Fibroblast of lung (primary cell): ENCODE measurements around the gene SBNO2. TPM values are rescaled to one million over a fixed set of nuclear protein-coding genes. Genes with fewer than 3 reads are reported as not detected.

Experiments
- DNase-seq, 2 donors: peaks; one replicate each; pipeline versions ENCODE4 v3.0.0 to v3.0.0-alpha.2; 2010; ENCODE audit warnings: low read depth in 2 of 2
- H2AFZ ChIP-seq: 2 replicates; pipeline ENCODE4 v1.5.1; 2012; ENCODE audit warnings: low read length, control low read depth, inconsistent platforms
- H3K27ac ChIP-seq: 2 replicates; pipeline ENCODE4 v1.5.1; 2011; ENCODE audit warnings: low read length, control low read depth; ENCODE audit not compliant: insufficient read depth
- H3K27me3 ChIP-seq: 2 replicates; pipeline ENCODE4 v1.5.1; 2011; ENCODE audit warnings: mild to moderate bottlenecking, low read length; ENCODE audit not compliant: control insufficient read depth, insufficient read depth
- H3K36me3 ChIP-seq: 2 replicates; pipeline ENCODE4 v1.5.1; 2011; ENCODE audit warnings: low read length; ENCODE audit not compliant: control insufficient read depth, insufficient read depth
- H3K4me1 ChIP-seq: 2 replicates; pipeline ENCODE4 v1.5.1; 2011; ENCODE audit warnings: low read length; ENCODE audit not compliant: control insufficient read depth, insufficient read depth; ENCODE audit errors: extremely low read depth
- H3K4me2 ChIP-seq: 2 replicates; pipeline ENCODE4 v1.5.1; 2011; ENCODE audit warnings: low read length, control low read depth; ENCODE audit not compliant: insufficient read depth; ENCODE audit errors: extremely low read depth
- H3K4me3 ChIP-seq, 4 experiments: fragments of 200-600 bp in 1 of 4; sonication (generic) in 1 of 4; replicated peaks in 1 of 4; 2 replicates each; pipeline ENCODE4 v1.5.1; 2011 to 2016; ENCODE audit warnings: low read length in 4 of 4, low read depth in 3 of 4, mild to moderate bottlenecking in 3 of 4, control low read depth in 2 of 4, inconsistent platforms in 1 of 4, mixed read lengths in 1 of 4; ENCODE audit not compliant: insufficient read depth in 1 of 4; ENCODE audit errors: control extremely low read depth in 1 of 4
- H3K79me2 ChIP-seq: 2 replicates; pipeline ENCODE4 v1.5.1; 2012; ENCODE audit warnings: mild to moderate bottlenecking, low read length, inconsistent platforms; ENCODE audit not compliant: control insufficient read depth, insufficient read depth
- H3K9ac ChIP-seq: 2 replicates; pipeline ENCODE4 v1.5.1; 2011; ENCODE audit warnings: mild to moderate bottlenecking, low read length, control low read depth; ENCODE audit not compliant: insufficient read depth
- H3K9me3 ChIP-seq: 2 replicates; pipeline ENCODE4 v1.5.1; 2012; ENCODE audit warnings: low read depth, low read length; ENCODE audit not compliant: control insufficient read depth, insufficient read depth
- H4K20me1 ChIP-seq: 2 replicates; pipeline ENCODE4 v1.5.1; 2011; ENCODE audit warnings: low read length; ENCODE audit not compliant: control insufficient read depth, insufficient read depth; ENCODE audit errors: extremely low read depth
- EZH2 ChIP-seq: IDR thresholded peaks from 2 replicates; pipeline ENCODE4 v1.5.1; 2012; ENCODE audit warnings: low read length, control low read depth, mild to moderate bottlenecking; ENCODE audit errors: missing control alignments
- polyA plus RNA-seq, 2 donors: library from polyadenylated mRNA; depleted of rRNA in 1 of 2; stranded (reverse) in 1 of 2; unstranded in 1 of 2; fragments of >200 nt; gene quantifications; 2 replicates each; pipeline ENCODE4 v1.2.1, GENCODE V29; 2011 to 2012; ENCODE audit warnings: missing spikeins in 1 of 2
- total RNA-seq: library from RNA; depleted of rRNA; stranded (reverse); fragments of >200 nt; gene quantifications from 2 replicates; pipeline ENCODE4 v1.2.1, GENCODE V29; 2014
- TF ChIP-seq, protein P1 (sequence below), 2 donors: IDR thresholded peaks in 1 of 2; conservative IDR thresholded peaks in 1 of 2; 1 replicate in 1 of 2; 2 replicates in 1 of 2; pipeline ENCODE4 v1.5.1; 2011 to 2012; ENCODE audit warnings: low read length in 2 of 2, control low read depth in 1 of 2, inconsistent platforms in 1 of 2, low read depth in 1 of 2, mild to moderate bottlenecking in 1 of 2

Gene SBNO2
- total and polyA plus RNA-seq, 2 donors (not counting 1 experiment from before 2014, with no cell fraction given): 12.6 to 55.8 TPM

DNA sequence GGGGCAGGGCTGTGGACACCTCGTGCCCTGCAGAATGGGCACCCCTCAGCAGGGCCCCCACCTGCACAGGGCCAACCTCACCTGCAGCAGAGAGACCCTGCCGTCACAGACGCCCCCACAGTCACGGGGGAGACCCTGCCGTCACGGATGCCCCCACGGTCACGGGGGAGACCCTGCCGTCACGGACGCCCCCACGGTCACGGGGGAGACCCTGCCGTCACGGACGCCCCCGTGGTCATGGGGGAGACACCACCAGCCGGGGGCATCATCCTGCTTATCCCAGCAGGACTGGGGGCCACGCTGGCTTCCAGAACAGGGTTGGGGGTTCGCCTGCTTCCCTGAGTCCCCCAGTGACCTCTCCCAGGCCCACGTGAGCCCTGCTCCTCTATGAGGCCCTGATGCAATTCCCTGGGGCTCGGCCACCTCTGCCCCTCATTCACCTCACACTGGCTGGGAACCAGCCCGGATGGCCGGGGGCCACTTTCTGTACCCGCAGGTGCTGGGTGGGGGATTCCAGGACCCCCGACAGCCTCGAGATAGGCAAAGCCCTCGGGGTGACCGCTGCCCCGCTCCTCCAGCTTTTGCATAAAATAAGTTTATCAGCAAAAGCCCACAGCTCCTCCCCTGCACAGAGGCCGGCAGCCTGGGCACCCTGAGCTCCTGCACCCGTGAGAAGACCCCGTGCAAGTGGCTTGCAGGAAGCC lies 23.6 kb downstream of the SBNO2 start:
- H3K27ac ChIP-seq: no peak overlapping the region
- no peak for DNase-seq
- no peak for TF ChIP-seq EZH2
- TF ChIP-seq, protein P1, sequence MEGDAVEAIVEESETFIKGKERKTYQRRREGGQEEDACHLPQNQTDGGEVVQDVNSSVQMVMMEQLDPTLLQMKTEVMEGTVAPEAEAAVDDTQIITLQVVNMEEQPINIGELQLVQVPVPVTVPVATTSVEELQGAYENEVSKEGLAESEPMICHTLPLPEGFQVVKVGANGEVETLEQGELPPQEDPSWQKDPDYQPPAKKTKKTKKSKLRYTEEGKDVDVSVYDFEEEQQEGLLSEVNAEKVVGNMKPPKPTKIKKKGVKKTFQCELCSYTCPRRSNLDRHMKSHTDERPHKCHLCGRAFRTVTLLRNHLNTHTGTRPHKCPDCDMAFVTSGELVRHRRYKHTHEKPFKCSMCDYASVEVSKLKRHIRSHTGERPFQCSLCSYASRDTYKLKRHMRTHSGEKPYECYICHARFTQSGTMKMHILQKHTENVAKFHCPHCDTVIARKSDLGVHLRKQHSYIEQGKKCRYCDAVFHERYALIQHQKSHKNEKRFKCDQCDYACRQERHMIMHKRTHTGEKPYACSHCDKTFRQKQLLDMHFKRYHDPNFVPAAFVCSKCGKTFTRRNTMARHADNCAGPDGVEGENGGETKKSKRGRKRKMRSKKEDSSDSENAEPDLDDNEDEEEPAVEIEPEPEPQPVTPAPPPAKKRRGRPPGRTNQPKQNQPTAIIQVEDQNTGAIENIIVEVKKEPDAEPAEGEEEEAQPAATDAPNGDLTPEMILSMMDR (conservative IDR thresholded peaks at IDR 0.05 in 1 of 2, IDR thresholded peaks at IDR 0.05 in 1 of 2; ENCODE audit: low read depth in 1 of 2, low read length in 2 of 2): no peak
- no peak overlapping the region for H3K4me3 ChIP-seq
- peaks cover 19% of the 10 kb centered on the region for H3K4me1 ChIP-seq
- no peaks in the 10 kb centered on the region for H4K20me1 ChIP-seq
- H3K9ac ChIP-seq: no peak overlapping the region
- H3K9me3 ChIP-seq: no peaks in the 10 kb centered on the region
- no peak overlapping the region for H3K4me2 ChIP-seq
- H2AFZ ChIP-seq: no peak overlapping the region
- peaks cover 29% of the 10 kb centered on the region for H3K79me2 ChIP-seq
- no peaks in the 10 kb centered on the region for H3K27me3 ChIP-seq
- H3K36me3 ChIP-seq: peaks cover 39% of the 10 kb centered on the region

- TF ChIP-seq EZH2: no peak
- TF ChIP-seq, protein P1 (conservative IDR thresholded peaks at IDR 0.05 in 1 of 2, IDR thresholded peaks at IDR 0.05 in 1 of 2; ENCODE audit: low read depth in 1 of 2, low read length in 2 of 2): no peak
- no peak overlapping the region for H3K4me3 ChIP-seq
- no peak overlapping the region for H2AFZ ChIP-seq
- H3K27me3 ChIP-seq: no peaks in the 10 kb centered on the region
- H3K9me3 ChIP-seq: no peaks in the 10 kb centered on the region
- peaks cover 41% of the 10 kb centered on the region for H3K36me3 ChIP-seq
- no peak for DNase-seq
- H3K4me2 ChIP-seq: no peak overlapping the region
- no peaks in the 10 kb centered on the region for H4K20me1 ChIP-seq
- H3K79me2 ChIP-seq: peaks cover 21% of the 10 kb centered on the region
- H3K4me1 ChIP-seq: peaks cover 10% of the 10 kb centered on the region
- H3K9ac ChIP-seq: no peak overlapping the region
- H3K27ac ChIP-seq: no peak overlapping the region
These were observed 24.6 kb downstream of the SBNO2 start for GRCh38 chr19:1149259-1150045.

DNA sequence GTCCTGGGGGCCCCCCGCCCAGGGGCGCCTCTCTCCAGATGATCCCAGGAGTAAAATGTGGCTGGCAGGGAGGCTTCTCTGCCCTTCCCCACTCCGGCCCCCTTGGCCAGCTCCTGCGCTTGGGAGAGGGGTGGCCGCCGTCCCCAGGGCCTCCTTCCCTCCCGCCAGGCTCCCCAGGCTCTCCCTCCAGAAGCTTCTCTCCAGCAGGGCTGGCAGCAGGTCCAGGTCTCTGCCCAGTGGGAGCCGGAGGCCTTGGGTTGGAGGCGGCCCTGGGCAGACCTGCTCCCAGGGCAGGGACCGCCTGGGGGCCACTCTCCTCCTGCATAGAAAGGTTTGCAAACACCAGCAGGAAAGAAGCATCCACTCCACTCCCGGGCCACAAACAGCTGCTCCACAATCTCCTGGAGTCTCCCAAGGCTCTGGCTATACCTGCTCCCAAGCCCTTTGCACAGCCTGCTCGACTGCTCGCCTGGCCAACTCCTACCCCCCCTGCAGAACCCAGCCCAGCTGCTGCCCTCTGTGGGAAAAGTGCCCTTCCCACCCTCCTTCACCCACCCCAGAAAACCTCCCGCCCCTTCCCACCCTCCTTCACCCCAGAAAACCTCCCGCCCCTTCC lies 26.0 kb downstream of the SBNO2 start:
- H3K4me1 ChIP-seq: peaks cover 8% of the 10 kb centered on the region
- no peaks in the 10 kb centered on the region for H3K9me3 ChIP-seq
- no peaks in the 10 kb centered on the region for H4K20me1 ChIP-seq
- H3K4me3 ChIP-seq: no peak overlapping the region
- no peak for DNase-seq
- H3K9ac ChIP-seq: no peak overlapping the region
- H3K36me3 ChIP-seq: peaks cover 45% of the 10 kb centered on the region
- H3K27ac ChIP-seq: no peak overlapping the region
- TF ChIP-seq EZH2: no peak
- TF ChIP-seq, protein P1 (conservative IDR thresholded peaks at IDR 0.05 in 1 of 2, IDR thresholded peaks at IDR 0.05 in 1 of 2; ENCODE audit: low read depth in 1 of 2, low read length in 2 of 2): no peak
- no peak overlapping the region for H3K4me2 ChIP-seq
- H3K27me3 ChIP-seq: no peaks in the 10 kb centered on the region
- peaks cover 12% of the 10 kb centered on the region for H3K79me2 ChIP-seq
- H2AFZ ChIP-seq: no peak overlapping the region
